Adrenal gland (tissue), 5 donors: Measurements from ENCODE around the gene EXD2.

Experiments
- POLR2A ChIP-seq, 2 donors: fragments of 450-650 bp; IDR thresholded peaks; one replicate each; pipeline ENCODE4 v1.6.1; 2017; ENCODE audit warnings: antibody characterized with exemption in 2 of 2, mild to moderate bottlenecking in 2 of 2, moderate library complexity in 1 of 2
- TF ChIP-seq, protein P1 (sequence below), 6 experiments: fragments of 450-650 bp in 4 of 6; fragments of 200-600 bp in 2 of 6; sonication (generic) in 1 of 6; IDR thresholded peaks; 1 replicate in 5 of 6; 2 replicates in 1 of 6; pipeline versions ENCODE4 v1.5.1 to v1.8.0; 2016 to 2021; ENCODE audit warnings: antibody characterized with exemption in 6 of 6, mild to moderate bottlenecking in 2 of 6, moderate library complexity in 1 of 6
- donor health status: DM: no; HTN: no; CAD: no.

DNA sequence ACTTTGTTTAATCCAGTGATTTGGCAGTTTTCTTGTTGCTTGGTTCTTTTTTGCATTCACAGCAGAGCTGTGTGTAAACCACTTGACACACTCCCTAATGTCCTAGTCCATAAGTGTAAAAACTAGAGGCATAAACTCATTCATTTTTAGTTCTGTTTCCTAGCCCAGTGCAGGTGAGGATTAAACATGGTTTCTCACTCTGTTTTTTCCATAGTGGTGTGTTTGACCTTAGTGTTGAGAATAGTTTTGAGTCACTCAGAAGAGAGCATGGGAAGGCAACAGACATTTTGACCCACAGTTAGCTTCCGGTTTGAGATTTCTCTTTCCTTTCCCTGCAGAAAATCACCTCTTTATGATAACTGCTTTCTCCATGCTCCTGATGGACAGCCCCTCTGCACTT lies 44.4 kb downstream of the EXD2 start:
- TF ChIP-seq, protein P1, sequence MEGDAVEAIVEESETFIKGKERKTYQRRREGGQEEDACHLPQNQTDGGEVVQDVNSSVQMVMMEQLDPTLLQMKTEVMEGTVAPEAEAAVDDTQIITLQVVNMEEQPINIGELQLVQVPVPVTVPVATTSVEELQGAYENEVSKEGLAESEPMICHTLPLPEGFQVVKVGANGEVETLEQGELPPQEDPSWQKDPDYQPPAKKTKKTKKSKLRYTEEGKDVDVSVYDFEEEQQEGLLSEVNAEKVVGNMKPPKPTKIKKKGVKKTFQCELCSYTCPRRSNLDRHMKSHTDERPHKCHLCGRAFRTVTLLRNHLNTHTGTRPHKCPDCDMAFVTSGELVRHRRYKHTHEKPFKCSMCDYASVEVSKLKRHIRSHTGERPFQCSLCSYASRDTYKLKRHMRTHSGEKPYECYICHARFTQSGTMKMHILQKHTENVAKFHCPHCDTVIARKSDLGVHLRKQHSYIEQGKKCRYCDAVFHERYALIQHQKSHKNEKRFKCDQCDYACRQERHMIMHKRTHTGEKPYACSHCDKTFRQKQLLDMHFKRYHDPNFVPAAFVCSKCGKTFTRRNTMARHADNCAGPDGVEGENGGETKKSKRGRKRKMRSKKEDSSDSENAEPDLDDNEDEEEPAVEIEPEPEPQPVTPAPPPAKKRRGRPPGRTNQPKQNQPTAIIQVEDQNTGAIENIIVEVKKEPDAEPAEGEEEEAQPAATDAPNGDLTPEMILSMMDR (IDR thresholded peaks at IDR 0.05) = no peak
- no peak for TF ChIP-seq POLR2A (IDR thresholded peaks at IDR 0.05)
